HG03432 (cell line): ENCODE measurements around the gene MGAT4B.

Source experiments
- ATAC-seq: cut with Tn5 transposase; IDR thresholded peaks from one replicate; pipeline ENCODE4 v1.9.1; 2021; ENCODE audit warnings: mild to moderate bottlenecking, moderate library complexity; ENCODE audit not compliant: unreplicated experiment

MGAT4B gene

GRCh38 chr5:179827680-179828079 is 21.0 kb upstream of the MGAT4B start:
- ATAC-seq, result no peak

- no peak for ATAC-seq
Observed at GRCh38 chr5:179825655-179826182, 19.1 kb upstream of the MGAT4B start.

- ATAC-seq, result no peak
Observed at GRCh38 chr5:179824745-179825112, 18.1 kb upstream of the MGAT4B start.

GRCh38 chr5:179823937-179824744 is 17.5 kb upstream of the MGAT4B start:
- ATAC-seq, result no peak

GRCh38 chr5:179822444-179822990 is 15.9 kb upstream of the MGAT4B start:
- ATAC-seq, result no peak

GRCh38 chr5:179822059-179822432 is 15.4 kb upstream of the MGAT4B start:
- no peak for ATAC-seq

DNA sequence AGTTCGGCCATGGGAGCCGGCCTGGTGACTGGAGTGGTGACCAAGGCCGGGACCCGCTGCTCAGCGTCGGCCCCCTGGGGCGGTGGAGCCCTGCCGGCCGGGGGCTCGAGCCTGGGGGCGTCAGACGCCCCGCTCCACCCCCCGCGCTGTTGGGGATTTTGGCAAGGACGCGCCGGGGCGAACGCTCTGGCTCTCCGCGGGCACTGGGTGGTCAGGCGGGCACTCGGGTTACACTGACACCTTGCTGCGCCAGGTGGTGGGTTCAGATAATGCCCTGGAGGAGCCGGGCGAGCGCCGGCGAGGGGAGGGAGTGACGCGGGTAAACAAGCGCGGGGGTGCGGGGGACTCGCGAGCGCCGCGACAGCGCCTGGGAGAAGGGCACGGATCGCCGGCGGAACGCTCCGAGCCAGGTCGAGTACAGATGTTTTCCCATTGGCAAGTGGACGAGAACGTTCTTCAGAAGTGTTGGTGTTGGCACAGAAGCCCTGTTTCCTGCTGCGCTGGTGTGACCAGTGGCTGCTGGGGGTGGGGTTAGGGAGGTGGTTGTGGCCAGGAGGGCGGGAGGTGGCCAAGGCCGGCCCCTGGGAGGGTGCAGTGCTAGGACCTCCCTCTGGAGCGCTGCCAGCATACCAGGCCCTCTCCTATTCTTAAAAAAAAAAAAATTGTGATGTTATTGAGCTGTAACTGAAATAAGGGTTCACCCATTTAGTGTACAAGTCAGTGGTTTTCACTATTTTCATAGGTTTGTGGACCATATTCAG is 14.8 kb upstream of the MGAT4B start:
- ATAC-seq, result peak; percentile 45

- peak; percentile 43 for ATAC-seq
Observed at GRCh38 chr5:179820483-179821297, 14.0 kb upstream of the MGAT4B start, which contains the start of gene SQSTM1. Gene SQSTM1, plus strand, starts transcription at chr5:179820905. Its CDS starts 32 bp downstream, at chr5:179820937.

GRCh38 chr5:179820127-179820482 is 13.4 kb upstream of the MGAT4B start:
- no peak for ATAC-seq

- ATAC-seq, result peak; percentile 23
Observed at GRCh38 chr5:179819296-179820126, 12.8 kb upstream of the MGAT4B start.

DNA sequence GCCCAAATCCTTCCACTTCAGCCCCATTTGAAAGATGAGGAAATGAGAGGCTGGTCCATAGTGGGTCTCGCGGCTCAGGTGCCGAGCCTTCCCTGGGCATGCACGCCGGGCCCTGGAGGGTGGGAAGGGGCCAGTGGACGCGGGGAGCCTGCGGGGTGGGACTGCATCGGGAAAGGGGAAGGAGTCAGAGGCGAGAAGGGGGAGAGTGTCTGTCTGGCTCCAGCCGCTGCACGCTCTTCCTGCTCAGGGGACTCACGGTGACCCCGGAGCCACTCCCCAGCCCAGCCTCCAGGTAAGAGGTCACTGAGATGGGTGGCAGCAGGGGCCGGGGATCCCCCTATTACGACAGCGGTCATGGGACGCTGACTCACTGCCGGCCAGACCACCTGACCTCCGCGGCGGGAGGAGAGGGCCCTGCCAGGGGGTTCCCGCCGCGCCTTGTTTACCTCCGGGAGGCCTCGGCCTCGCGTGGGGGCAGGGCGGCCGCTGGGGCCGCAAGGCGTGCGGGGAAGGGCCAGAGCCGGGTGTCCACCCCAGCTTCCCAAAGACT is 12.2 kb upstream of the MGAT4B start:
- ATAC-seq, result peak; percentile 70

DNA sequence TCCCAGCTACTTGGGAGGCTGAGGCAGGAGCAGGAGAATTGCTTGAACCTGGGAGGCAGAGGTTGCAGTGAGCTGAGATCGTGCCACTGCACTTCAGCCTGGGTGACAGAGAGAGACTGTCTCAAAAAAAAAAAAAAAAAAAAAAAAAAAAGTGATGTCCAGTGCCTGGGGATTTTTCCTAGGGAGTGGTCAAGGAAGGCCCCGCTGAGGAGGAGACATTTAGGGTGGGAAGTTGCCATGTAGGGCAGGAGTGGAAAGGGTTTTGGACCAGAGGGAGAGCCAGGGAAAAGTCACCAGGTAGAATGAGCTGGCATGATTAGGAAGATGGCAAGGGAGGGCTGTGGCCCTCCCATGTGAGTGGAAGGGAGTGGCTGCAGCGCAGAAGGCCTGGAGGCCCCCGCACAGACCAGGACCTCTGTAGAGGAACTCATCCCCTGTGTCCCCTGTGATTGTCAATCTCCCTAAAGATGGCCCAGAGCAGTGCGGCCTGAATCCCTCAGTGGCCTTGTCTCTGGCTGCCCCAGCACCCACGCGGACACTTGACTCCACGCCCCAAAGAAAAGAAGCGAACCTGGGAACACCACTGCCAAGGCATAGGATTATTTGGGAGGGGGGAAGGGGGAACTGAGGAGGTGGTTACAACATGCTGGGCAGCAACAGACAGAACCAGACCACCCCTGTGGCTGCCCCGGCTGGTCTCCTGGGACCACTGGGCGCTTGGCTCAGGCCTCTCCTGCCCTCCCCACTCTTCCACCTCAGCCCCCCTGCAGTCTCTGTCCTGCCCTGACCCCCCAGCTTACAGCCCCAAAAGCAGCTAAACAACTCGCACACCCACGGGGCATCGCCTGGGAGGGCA is 11.5 kb upstream of the MGAT4B start:
- no peak for ATAC-seq

DNA sequence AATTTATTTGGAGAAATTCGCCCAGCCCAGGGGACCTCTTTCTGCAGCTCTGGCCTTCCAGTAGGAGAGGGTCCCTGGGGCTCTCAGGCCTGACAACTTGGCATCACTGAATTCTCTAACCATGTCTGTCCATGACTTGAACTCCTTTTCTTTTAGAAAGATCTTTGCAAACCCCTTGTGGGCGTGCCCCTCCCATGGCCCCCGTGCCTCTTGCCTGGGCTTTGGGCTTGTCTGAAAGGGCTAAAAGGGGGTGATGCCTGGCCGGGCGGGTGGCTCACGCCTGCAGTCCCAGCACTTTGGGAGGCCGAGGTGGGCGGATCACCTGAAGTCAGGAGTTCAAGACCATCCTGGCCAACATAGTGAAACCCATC is 10.8 kb upstream of the MGAT4B start:
- ATAC-seq, result no peak

DNA sequence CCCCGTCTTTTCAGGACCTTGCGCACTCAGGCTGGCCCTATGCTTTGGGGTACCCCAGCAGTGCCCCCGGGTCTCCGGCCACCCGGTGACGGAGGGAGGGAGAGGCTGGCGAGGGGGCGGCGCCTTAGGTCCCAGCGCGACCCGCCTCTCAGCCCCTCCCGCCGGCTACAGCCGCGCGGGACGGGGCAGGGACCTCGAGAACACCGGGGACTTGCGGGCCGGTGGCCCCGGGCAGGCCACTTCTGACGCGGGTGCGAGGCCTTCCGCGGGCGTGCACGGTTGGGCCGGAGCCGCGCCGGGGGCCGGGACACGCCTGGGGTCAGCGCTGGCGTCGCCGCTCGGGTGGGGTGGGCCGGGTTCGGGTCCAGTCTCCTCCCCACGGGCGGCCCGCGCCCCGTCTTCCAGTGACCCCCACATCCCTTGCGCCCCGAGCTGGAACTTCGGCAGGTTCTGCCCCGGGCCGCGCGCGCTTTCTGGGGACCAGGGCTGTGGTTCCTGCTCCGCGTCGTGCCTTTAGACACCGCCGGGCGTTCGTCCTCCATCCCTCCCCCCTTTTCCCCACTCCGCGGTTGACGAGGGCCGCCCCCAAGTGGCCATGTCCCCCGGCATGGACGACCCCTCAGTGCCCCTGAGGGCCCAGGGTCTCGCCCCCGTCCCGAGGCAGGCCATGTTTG is 10.3 kb upstream of the MGAT4B start:
- no peak for ATAC-seq

- no peak for ATAC-seq
Observed at GRCh38 chr5:179816401-179816795, 9.7 kb upstream of the MGAT4B start.

- ATAC-seq, result no peak
Observed at GRCh38 chr5:179815491-179816249, 9.0 kb upstream of the MGAT4B start.

DNA sequence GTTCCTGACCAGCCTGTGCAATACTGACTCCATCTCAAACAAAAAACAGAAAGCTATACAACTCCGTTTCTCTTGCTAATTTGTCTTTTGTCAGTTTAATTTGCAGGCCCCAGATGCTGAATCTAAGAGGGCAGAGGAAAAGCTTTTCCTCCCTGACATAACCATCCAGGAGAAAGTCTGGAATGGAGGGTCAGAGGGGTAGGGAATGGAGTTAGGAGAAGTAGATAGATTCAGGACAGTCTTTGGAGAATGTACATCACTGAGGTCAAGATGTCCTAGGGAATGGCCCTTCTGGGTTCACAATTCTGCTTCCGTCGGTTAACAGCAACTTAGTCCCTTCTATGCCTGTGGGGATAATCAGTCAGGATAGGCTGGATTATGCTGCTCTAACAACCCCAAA is 7.4 kb upstream of the MGAT4B start:
- ATAC-seq, result no peak
